ENCODE measurements around the gene CD300H.

The CD300H gene

GRCh38 chr17:74585711-74586110, 18.4 kb upstream of the CD300H start:
- TF ChIP-seq TOX (CRISPR knock-in tag; IDR thresholded peaks at IDR 0.05; ENCODE audit: borderline replicate concordance) (no peak), OSR1 (CRISPR knock-in tag; IDR thresholded peaks at IDR 0.05) (no peak), ZFP3 (CRISPR knock-in tag; IDR thresholded peaks at IDR 0.05) (no peak), ZNF8 (CRISPR knock-in tag; IDR thresholded peaks at IDR 0.05) (no peak), PATZ1 (CRISPR knock-in tag; IDR thresholded peaks at IDR 0.05; ENCODE audit: borderline replicate concordance) (no peak)
- ATAC-seq, result no peak

DNA sequence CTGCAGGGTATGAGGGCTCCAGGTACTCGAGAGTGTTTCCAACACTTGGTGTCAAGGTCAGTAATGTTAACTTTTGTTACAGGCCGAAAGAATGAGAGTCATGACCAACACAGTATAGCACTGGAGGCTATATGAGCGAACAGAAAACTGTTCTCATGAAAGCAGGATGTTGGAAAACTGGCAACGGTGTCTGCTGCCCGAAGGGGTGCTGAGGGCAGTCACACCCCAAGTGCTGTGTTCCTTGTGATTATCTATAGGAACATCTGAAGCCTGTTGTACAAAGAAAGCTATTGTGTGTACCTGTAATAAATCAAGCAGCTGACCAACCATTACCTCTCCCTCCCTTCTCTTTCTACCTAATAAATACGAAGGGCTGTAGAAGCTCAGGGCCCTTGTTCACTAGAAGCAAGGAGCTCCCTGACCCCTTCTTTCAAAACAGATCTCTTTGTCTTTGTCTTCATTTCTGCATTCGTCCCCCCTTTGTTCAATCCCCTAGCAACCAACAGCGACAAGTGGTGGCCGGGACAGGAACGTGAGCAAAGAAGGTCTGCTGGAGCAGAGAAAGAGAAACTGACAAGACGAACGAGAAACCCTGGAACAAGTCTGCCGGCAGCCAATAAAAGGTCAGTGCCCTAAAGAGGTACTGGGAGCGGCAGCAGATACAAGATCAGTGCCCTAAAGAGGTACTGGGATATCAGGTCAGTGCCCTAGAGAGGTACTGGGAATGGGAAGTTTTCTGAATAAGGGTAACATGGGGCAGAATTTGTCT, 17.2 kb upstream of the CD300H start:
- ATAC-seq, result no peak
- TF ChIP-seq TOX (CRISPR knock-in tag; IDR thresholded peaks at IDR 0.05; ENCODE audit: borderline replicate concordance) (no peak), PPARA (CRISPR knock-in tag; IDR thresholded peaks at IDR 0.05; ENCODE audit: borderline replicate concordance) (no peak), TCF4 (CRISPR knock-in tag; IDR thresholded peaks at IDR 0.05; ENCODE audit: borderline replicate concordance) (no peak), ISL1 (CRISPR knock-in tag; IDR thresholded peaks at IDR 0.05) (no peak), ZC3H10 (CRISPR knock-in tag; IDR thresholded peaks at IDR 0.05) (no peak), ZFP30 (CRISPR knock-in tag; IDR thresholded peaks at IDR 0.05) (no peak), ZNF70 (CRISPR knock-in tag; IDR thresholded peaks at IDR 0.05) (no peak), PATZ1 (CRISPR knock-in tag; IDR thresholded peaks at IDR 0.05; ENCODE audit: borderline replicate concordance) (no peak), GLIS3 (CRISPR knock-in tag; IDR thresholded peaks at IDR 0.05) (no peak), ZNF565 (CRISPR knock-in tag; conservative IDR thresholded peaks at IDR 0.05; ENCODE audit: low read depth) (no peak), ZFP3 (CRISPR knock-in tag; IDR thresholded peaks at IDR 0.05) (no peak), ZNF8 (CRISPR knock-in tag; IDR thresholded peaks at IDR 0.05) (no peak), OSR1 (CRISPR knock-in tag; IDR thresholded peaks at IDR 0.05) (no peak), ARNTL (CRISPR knock-in tag; IDR thresholded peaks at IDR 0.05; ENCODE audit: borderline replicate concordance, low read depth) (no peak), SNAI2 (CRISPR knock-in tag; IDR thresholded peaks at IDR 0.05) (no peak), ESRRG (CRISPR knock-in tag; IDR thresholded peaks at IDR 0.05) (no peak), BACH2 (CRISPR knock-in tag; IDR thresholded peaks at IDR 0.05; ENCODE audit: borderline replicate concordance) (no peak)
- TF ChIP-seq, protein P1, sequence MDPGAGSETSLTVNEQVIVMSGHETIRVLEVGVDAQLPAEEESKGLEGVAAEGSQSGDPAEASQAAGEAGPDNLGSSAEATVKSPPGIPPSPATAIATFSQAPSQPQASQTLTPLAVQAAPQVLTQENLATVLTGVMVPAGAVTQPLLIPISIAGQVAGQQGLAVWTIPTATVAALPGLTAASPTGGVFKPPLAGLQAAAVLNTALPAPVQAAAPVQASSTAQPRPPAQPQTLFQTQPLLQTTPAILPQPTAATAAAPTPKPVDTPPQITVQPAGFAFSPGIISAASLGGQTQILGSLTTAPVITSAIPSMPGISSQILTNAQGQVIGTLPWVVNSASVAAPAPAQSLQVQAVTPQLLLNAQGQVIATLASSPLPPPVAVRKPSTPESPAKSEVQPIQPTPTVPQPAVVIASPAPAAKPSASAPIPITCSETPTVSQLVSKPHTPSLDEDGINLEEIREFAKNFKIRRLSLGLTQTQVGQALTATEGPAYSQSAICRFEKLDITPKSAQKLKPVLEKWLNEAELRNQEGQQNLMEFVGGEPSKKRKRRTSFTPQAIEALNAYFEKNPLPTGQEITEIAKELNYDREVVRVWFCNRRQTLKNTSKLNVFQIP (CRISPR knock-in tag; IDR thresholded peaks at IDR 0.05; ENCODE audit: borderline replicate concordance, low read depth), result no peak

GRCh38 chr17:74582633-74583032, 15.3 kb upstream of the CD300H start:
- ATAC-seq, result no peak
- TF ChIP-seq TSHZ2 (CRISPR knock-in tag; IDR thresholded peaks at IDR 0.05) (no peak), RARB (CRISPR knock-in tag; IDR thresholded peaks at IDR 0.05) (no peak), ZNF70 (CRISPR knock-in tag; IDR thresholded peaks at IDR 0.05) (no peak), PATZ1 (CRISPR knock-in tag; IDR thresholded peaks at IDR 0.05; ENCODE audit: borderline replicate concordance) (no peak), PPARA (CRISPR knock-in tag; IDR thresholded peaks at IDR 0.05; ENCODE audit: borderline replicate concordance) (no peak), TOX (CRISPR knock-in tag; IDR thresholded peaks at IDR 0.05; ENCODE audit: borderline replicate concordance) (no peak), ZFP30 (CRISPR knock-in tag; IDR thresholded peaks at IDR 0.05) (no peak), OSR1 (CRISPR knock-in tag; IDR thresholded peaks at IDR 0.05) (no peak), GLIS3 (CRISPR knock-in tag; IDR thresholded peaks at IDR 0.05) (no peak), ESRRG (CRISPR knock-in tag; IDR thresholded peaks at IDR 0.05) (no peak)
- TF ChIP-seq, protein P1 (CRISPR knock-in tag; IDR thresholded peaks at IDR 0.05; ENCODE audit: borderline replicate concordance, low read depth), result no peak
